Measurements from ENCODE around the gene BAG2.

- no peak for TF ChIP-seq CTCF (IDR thresholded peaks at IDR 0.05; ENCODE audit: insufficient read depth, low read depth, low read length)
- TF ChIP-seq EZH2 (IDR thresholded peaks at IDR 0.05; ENCODE audit: insufficient read depth, low read length), result no peak
These were observed 50.0 kb downstream of the BAG2 start, which contains the start of gene RAB23 for GRCh38 chr6:57221936-57222742.

Measured in astrocyte (in vitro differentiated cells and primary cell).